ENCODE data around the gene NCS1. TPM values are rescaled to one million over a fixed set of nuclear protein-coding genes. Genes with fewer than 3 reads are reported as not detected.

Gene NCS1
- total and polyA plus RNA-seq, 2 of the 8 experiments (the other 6 are each of a cell fraction or from before 2014, with no cell fraction given): 34.7 to 47.6 TPM

DNA sequence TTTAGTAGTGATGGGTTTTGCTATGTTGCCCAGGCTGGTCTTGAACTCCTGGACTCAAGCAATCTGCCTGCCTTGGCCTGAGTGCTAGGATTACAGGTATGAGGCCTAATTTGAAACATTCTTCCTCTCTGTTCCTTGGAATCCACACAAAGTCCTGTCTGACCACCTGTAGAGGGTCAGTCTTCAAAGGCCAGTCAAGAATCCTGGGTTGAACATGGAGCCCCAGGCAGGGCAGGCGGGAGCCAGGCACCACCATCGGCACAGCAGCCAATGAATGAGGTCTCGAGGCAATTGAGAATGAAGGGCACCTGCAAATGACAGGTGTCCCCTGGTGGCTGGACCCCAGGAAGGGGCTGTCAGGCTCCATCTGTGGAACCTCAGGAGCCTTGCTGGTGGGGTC, 17.4 kb upstream of the NCS1 start:
- POLR2A ChIA-PET (ENCODE audit: partially characterized antibody): interaction anchor here (1.1 kb wide), 1 partner anchor 13 kb away, joined by 3 read pairs; no protein-coding TSS in a partner anchor
- no peaks in the 10 kb centered on the region for H3K36me3 ChIP-seq (ENCODE audit: control insufficient read depth in 2 of 4, insufficient read depth in 4 of 4, low read length in 3 of 4)
- peak overlapping the region; percentile 65; the same call in 1 of the 2 replicates for H2AK5ac ChIP-seq (ENCODE audit: low read depth, low read length)
- H3K4me1 ChIP-seq (replicated peaks in 1 of 4; ENCODE audit: control insufficient read depth in 3 of 4, insufficient read depth in 4 of 4, low read length in 3 of 4): peaks cover 0 to 5% (median 3%) of the 10 kb centered on the region in 4 experiments; a peak in 4 of 7 replicates
- no peak for FAIRE-seq
- H3K79me1 ChIP-seq (ENCODE audit: low read depth, low read length): no peaks in the 10 kb centered on the region
- peak overlapping the region; percentile 81; the same call in 1 of the 2 replicates for H2BK15ac ChIP-seq (ENCODE audit: low read length)
- WGBS, 2 experiments (ENCODE audit: extremely low coverage in 1 of 2, insufficient coverage in 1 of 2, insufficient read length in 1 of 2, insufficient replicate concordance in 2 of 2, low coverage in 1 of 2, low lambda C conversion rate in 2 of 2, missing lambda C conversion rate in 1 of 2): 97% methylated on average over 3 of the region's 3 CpGs; no CpG with 5 or more reads in 1 of the 2 experiments
- no peak overlapping the region for H3K9ac ChIP-seq (replicated peaks in 1 of 4; ENCODE audit: extremely low read depth in 1 of 4, low read depth in 3 of 4, low read length in 3 of 4)
- CTCF ChIA-PET (ENCODE audit: partially characterized antibody): interaction anchor here (0.7 to 1.4 kb wide), 2 partner anchors 182 to 1023 kb away, joined by 3 to 4 read pairs; no protein-coding TSS in a partner anchor
- H2AFZ ChIP-seq (ENCODE audit: low read length): no peak overlapping the region
- no peak overlapping the region for H3K4me2 ChIP-seq (ENCODE audit: insufficient read depth in 1 of 2, low read depth in 2 of 2, low read length in 2 of 2)
- no peak overlapping the region for H2BK5ac ChIP-seq (ENCODE audit: low read depth, low read length)
- no peaks in the 10 kb centered on the region for H3K9me3 ChIP-seq (ENCODE audit: insufficient read depth in 2 of 2, low read depth in 1 of 2, low read length in 1 of 2)
- no peaks in the 10 kb centered on the region for H4K20me1 ChIP-seq (replicated peaks in 1 of 2; ENCODE audit: control insufficient read depth in 1 of 2, insufficient read depth in 2 of 2, low read length in 2 of 2)
- H2BK20ac ChIP-seq (ENCODE audit: low read length): peak overlapping the region; percentile 13; the same call in 1 of the 2 replicates
- no peak overlapping the region for H4K91ac ChIP-seq (replicated peaks; ENCODE audit: insufficient read length, low read length)
- TF ChIP-seq RXRA (IDR thresholded peaks at IDR 0.05; ENCODE audit: insufficient read depth, low read depth, low read length): no peak
- TF ChIP-seq SIRT6 (IDR thresholded peaks at IDR 0.05; ENCODE audit: low read length): no peak
- TF ChIP-seq POLR2A (IDR thresholded peaks at IDR 0.05; ENCODE audit: control extremely low read depth in 1 of 2, low read depth in 2 of 2, low read length in 2 of 2): no peak
- TF ChIP-seq SP4 (IDR thresholded peaks at IDR 0.05; ENCODE audit: low read length): no peak
- TF ChIP-seq JUN (IDR thresholded peaks at IDR 0.05; ENCODE audit: low read depth, low read length): no peak
- TF ChIP-seq EZH2 (IDR thresholded peaks at IDR 0.05; ENCODE audit: low read depth, low read length, severe bottlenecking): no peak
- no peak for TF ChIP-seq BACH1 (IDR thresholded peaks at IDR 0.05; ENCODE audit: low read length)
- no peak for TF ChIP-seq RBBP5 (IDR thresholded peaks at IDR 0.05; ENCODE audit: borderline replicate concordance, low read depth, low read length)
- no peak for TF ChIP-seq HDAC2 (IDR thresholded peaks at IDR 0.05; ENCODE audit: borderline replicate concordance in 1 of 2, low read depth in 2 of 2, low read length in 2 of 2)
- no peak for TF ChIP-seq BRCA1 (IDR thresholded peaks at IDR 0.05; ENCODE audit: low read depth, low read length)
- H3K14ac ChIP-seq (ENCODE audit: insufficient read length): no peak overlapping the region
- H3K56ac ChIP-seq (replicated peaks; ENCODE audit: insufficient read length, low read depth, low read length): no peak overlapping the region
- no peak overlapping the region for H3K27ac ChIP-seq (ENCODE audit: low read depth, low read length)
- no peak overlapping the region for H4K8ac ChIP-seq (ENCODE audit: extremely low read depth, insufficient read depth, low read length)
- no peak overlapping the region for H3K4ac ChIP-seq (replicated peaks; ENCODE audit: insufficient read length, low read depth, low read length)
- no peaks in the 10 kb centered on the region for H3K27me3 ChIP-seq (replicated peaks in 1 of 4; ENCODE audit: control insufficient read depth in 3 of 4, extremely low read depth in 1 of 4, insufficient read depth in 3 of 4, low read length in 3 of 4)
- H3K4me3 ChIP-seq (ENCODE audit: extremely low read depth in 1 of 4, insufficient read depth in 2 of 4, low read depth in 3 of 4, low read length in 4 of 4): no peak overlapping the region
- DNase-seq (ENCODE audit: low read depth in 1 of 2, low spot score in 2 of 2): no peak
- no peak overlapping the region for H3K18ac ChIP-seq (ENCODE audit: extremely low read depth, low read length)
- H3K23me2 ChIP-seq (ENCODE audit: low read depth, low read length): no peaks in the 10 kb centered on the region
- no peak overlapping the region for H3K23ac ChIP-seq (ENCODE audit: insufficient read length)
- no peak overlapping the region for H2BK120ac ChIP-seq (replicated peaks; ENCODE audit: low read depth, low read length)
- H4K5ac ChIP-seq (ENCODE audit: insufficient read length, low read depth, low read length): no peak overlapping the region
- 0 out of 2 replicates have a peak overlapping the region, but pooled peaks have one; percentile 29 for H2BK12ac ChIP-seq (ENCODE audit: low read depth, low read length)
- H3K79me2 ChIP-seq (ENCODE audit: control insufficient read depth in 1 of 2, insufficient read depth in 2 of 2, low read length in 2 of 2): no peaks in the 10 kb centered on the region

Measured in H1 (cell line).